Right kidney (tissue), 1 donor: ENCODE data around the gene PKNOX1.
"Not testable (repeated sequence)": the region's sequence is repeated elsewhere in the genome, so short reads cannot be mapped to it uniquely, and the experiment has no call there.

Experiments
- DNase-seq: peaks from one replicate; pipeline ENCODE4 v3.0.0-alpha.2; 2016

The PKNOX1 gene

DNA sequence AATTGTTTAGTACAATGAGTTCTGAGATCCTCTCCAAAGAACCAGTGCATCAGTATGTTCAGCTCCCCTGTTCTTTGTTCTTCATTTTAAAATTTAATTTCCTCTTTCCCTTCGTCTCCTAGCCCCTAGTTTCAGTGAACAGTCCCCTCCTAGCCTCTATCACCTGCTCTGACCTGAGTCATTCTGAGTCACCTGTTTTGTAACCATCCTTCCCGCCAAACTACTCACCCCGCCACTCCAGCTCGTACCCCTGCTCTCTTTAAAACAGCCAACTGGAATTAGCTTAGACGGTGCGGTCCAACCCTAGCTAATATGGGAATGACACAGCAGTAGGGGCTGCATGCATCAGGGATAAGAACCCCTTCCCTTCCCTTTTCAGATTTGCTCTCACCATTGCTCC, 32.1 kb upstream of the PKNOX1 start:
- DNase-seq: no peak

DNA sequence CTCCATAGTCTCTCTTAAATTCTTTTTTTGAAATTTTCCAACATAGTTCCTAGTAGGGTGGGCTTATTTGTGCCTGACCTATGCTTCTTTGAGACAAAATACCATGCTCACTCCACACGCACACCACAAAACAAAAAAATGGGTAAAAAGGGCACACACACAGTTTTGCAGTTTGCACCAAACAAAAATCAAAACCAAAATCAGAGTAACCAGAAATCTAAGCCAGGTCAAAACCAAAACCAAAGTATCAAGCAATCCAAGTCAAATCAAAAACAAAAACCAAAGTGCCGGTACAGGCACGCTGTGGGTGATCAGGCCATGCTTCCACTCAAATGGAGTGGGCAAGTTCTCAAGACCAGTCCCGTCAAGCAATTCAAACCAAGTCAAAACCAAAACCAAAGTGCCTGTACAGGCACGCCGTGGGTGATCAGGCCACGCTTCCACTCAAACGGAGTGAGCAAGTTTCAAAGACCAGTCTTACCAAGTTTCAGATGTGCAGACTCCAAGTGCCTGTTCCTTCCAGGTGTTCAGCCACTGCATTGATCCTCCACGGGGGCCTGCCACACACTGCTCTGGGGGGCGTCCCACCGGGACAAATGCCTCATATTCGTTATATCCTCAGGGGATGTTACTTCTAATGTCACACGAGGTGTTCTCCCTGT, 25.1 kb upstream of the PKNOX1 start:
- not testable (repeated sequence) for DNase-seq

DNA sequence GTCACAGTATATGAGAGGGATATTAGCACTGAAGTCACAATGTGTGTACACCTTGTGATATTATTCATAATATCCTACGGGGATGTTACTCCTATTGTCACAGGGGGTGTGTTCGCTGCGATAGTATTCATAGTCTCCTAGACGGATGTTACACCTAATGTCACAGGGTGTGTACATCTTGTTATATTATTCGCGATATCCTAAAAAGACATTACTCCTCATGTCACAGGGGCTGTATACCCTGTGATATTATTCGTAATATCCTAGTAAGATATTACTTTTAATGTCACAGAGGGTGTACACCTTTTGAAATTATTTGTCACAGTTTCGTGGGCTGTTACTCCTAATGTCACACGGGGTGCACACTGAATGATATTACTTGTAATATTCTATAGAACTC, 23.2 kb upstream of the PKNOX1 start:
- DNase-seq: not testable (repeated sequence)

DNA sequence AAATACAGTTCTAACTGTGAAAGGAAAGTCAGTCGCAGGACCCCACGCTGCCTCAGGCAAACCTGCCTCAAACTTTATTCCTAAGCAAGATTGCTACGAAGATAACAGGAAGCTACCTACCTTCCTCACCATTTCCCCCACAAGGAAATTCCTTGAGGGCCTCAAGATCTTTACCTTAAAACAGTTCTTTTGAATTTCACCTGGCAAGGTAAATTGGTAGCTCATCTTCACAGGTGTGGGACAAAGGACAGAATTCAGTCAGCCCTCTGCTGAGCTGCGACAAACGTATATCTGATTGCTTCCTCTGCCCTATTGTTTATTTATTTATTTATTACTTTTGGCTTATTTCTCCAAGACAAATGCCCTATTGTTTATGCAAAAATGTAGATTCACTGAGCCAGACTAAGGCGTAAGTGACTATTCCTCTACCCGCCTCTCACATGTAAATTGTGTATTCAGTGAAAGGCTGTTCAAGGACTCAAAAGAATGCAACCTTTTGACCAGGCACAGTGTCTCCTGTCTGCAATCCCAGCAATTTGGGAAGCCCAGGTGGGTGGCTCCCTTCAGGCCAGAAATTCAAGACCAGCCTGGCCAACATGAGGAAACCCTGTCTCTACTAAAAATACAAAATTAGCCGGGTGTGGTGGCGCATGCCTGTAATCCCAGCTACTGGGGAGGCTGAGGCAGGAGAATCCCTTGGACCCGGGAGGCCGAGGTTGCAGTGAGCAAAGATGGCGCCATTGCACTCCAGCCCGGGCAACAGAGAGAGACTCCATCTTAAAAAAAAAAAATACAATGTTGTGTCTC, 17.3 kb upstream of the PKNOX1 start:
- DNase-seq: no peak

DNA sequence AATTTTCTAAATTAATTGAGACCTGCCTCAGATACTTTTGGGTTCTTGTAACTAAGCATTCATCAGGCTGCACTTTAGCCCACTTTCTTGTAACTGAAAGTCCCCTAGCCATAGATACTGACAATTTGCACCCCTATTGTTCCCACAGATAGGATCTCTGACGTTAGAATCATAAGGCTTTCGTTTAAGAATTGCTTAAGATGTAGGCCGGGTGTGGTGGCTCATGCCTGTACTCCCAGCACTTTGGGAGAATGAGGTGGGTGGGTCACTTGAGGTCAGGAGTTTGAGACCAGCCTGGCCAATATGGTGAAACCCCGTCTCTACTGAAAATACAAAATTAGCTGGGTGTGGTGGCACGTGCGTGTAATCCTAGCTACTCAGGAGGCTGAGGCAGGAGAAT, 16.2 kb upstream of the PKNOX1 start:
- not testable (repeated sequence) for DNase-seq

DNA sequence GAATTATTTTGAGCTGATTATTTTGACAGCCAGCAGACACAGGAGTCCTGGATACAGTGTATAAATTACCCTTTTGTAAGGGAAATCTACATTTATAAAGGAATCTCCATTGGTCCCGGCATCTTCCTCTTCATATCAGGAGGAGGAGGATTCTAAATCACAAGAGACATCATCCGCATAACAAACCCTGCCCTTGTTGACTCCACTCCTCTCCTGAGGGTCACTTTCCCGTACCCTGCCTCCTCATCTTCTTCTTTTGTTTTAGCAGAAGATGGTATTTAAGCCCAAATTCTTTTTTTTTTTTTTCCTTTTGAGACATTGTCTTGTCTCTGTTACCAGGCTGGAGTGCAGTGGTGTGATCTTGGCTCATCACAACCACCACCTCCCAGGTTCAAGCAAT, 14.6 kb upstream of the PKNOX1 start:
- no peak for DNase-seq

DNA sequence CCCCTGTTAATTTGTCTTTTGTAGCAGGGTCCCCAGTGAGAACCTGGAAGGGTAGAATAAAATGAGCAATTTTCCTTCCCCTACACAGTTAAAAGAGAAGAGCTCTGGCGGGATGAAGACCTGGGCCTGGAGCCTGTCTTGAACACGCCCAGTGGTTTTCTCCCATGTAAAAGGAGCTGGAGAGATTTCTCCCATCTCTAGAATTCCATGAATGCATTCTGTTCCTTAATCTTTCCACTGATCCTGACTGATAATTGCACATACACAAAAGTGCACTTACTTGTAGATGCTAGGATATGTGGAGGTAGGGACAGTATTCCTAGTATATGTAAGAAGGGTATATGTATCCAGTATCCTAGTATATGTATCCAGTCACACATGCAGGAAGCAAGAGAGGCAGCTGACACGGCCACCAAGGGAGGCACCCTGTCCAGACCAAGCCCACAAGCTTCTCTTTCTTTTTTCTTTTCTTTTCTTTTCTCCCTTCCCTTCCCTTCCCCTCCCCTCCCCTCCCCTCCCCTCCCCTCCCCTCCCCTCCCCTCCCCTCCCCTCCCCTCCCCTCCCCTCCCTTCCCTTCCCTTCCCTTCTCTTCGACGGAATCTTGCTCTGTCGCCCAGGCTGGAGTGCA, 11.9 kb upstream of the PKNOX1 start:
- DNase-seq: no peak

DNA sequence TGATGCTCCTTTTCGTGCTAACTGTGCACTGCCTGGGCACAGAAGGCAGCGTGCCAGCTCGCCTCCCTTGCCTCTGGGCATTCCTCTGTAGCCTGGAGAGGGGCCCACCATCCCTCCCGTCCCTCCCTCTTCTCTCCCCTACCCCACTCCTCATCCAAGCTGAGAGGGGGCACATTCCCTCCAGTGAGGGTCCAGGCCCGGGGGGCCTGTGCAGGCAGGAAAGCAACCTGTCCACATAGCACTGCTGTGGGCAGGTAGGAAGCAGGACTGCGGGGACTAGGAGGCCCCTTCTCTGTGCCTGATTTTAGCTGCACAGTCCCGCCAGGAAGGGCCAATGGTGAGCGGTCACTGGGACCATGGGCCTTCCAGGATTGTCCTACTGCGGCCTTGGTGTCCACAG, 10.3 kb upstream of the PKNOX1 start:
- no peak for DNase-seq

DNA sequence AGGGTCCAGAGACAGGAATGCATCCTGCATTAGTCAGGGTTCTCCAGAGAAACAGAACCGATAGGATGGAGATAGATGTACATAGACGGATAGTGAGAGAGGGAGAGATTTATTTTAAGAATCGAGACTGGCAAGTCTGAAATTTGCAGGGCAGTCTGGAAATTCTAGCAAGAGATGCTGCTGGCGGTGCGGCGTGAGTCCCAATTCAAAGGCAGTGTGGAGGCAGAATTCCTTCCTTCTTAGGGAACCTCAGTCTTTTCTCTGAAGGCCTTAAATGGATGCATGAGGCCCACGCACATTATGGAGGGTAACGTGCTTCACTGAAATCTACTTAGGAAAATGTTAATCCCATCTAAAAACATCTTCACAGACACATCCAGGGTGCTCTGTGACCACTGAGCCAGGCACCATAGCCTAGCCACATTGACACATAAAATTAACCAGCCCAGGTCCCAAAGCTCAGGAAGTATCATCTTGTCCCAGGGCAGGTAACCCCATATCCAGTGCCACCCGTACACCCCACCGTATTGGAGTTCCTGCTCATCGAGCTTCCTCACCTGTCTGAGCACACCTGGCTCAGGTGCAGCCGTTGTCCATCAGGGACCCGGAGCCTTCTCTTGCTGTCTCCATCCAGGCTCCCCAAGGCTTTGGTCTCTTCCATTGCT, 9.7 kb upstream of the PKNOX1 start:
- no peak for DNase-seq

DNA sequence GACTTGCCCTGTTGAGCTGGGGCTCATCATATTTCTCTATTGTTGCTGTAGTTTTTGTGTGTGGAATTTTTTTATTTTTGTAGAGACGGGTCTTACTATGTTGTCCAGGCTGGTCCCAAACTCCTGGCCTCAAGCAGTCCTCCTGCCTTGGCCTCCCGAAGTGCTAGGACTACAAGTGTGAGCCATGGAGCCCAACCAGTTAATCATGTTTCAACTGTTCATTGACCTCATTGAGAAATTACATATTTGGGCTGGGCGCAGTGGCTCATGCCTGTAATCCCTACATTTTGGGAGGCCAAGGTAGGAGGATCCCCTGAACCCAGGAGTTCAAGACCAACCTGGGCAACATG, 9.2 kb upstream of the PKNOX1 start:
- no peak for DNase-seq

DNA sequence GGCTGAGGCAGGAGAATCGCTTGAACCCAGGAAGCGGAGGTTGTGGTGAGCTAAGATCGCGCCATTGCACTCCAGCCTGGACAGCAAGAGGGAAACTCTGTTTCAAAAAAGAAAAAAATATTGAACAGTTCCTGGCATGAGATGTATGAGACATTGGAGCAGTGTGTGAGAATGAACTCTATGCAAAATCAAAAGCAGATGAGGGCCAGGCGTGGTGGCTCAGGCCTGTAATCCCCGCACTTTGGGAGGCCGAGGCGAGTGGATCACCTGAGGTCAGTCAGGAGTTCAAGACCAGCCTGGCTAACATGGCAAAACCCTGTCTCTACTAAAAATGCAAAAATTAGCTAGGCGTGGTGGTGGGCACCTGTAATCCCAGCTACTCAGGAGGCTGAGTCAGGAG, 6.7 kb upstream of the PKNOX1 start:
- DNase-seq: not testable (repeated sequence)

DNA sequence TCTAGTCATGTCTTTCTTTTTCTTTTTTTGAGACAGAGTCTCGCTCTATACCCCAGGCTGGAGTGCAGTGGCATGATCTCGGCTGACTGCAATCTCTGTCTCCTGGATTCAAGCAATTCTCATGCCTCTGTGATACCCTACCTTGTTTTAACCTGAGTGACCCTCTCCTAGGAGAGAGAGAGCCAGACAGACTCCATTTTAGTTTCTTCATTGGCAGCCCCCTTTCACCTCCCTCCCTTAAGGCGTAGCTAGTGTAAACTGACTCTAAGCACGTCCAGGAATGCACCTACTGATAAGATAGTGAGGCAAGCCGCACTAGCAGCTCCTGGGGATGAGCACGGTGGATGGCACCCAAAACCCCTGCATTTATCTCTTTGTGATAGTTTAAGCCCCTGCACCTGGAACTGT, 5.2 kb upstream of the PKNOX1 start:
- no peak for DNase-seq

DNA sequence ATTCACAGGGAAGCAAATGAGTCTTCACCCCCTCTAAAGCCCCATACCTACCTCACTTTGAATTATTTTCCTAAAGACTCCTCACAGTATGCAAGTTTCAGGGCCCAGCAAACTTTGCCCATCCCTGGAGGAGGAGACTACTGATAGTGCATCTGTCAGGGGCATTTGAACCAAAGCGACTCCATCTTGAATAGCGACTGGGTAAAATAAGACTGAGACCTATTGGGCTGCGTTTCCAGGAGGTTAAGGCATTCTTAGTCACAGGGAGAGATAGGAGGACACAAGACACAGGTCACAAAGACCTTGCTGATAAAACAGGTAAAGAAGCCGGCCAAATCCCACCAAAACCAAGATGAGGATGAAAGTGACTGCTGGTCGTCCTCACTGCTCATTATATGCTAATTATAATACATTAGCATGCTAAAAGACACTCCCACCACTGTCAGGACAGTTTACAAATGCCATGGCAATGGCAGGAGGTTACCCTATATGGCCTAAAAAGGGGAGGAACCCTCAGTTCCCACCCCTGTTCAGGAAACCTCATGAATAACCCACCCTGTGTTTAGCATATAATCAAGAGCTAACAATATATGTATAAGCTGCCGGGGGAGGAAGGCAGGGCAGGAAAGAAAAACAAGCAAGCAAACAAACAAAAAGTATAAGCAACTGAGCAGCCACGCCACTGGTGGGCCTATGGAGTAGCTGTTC, 3.3 kb upstream of the PKNOX1 start:
- DNase-seq: no peak

DNA sequence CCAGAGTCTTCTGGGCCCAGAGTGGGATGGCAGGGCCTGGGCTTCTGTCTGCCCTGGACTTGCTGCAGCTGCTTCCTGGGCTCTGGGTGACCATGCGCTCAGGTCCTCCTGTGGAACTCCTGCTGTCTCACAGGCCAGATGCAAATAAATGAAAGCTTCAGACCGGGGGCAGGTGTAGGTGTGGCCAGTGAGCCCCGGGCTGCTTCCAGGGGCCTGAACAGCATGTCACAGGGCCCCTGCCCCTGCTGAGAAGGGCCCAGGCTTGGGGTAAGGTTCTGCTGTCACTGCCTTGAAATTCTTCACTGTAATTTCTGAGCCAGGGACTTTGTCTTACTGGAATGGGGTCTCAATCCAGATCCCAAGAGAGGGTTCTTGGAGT, 2.5 kb upstream of the PKNOX1 start:
- DNase-seq: no peak

DNA sequence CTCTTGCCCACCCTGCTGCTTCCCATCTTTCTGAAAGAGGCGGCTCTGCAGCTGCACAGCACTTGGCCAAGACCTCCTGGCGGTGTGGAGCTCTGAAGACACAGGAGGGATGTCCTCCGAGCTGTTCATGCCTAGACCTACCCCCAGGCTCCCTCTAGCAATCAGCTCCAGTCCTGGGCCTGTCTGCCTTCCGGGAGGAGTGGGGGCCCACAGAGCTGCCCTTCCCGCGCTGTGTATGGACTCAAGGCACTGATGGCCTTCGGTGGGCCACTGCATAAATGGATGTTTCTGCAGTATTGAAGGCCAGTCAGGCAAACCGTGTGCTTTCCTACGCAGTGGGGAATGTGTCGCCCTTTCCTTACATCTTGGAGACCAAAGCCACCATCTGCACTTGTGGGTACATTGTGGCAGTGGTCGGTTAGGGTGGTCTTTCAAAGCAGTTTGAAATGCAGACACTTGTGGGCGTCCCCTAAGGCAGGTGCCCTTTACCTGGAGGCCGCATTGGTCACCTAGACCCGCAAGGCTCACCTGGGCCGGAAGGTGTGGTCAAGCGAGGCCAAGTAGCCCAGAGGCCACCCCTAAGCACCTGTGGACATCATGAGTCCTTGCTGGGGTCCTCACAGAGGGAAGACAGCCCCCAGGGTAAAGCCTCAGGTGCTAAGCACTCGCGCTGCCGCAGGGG, 912 bp upstream of the PKNOX1 start:
- DNase-seq: no peak

DNA sequence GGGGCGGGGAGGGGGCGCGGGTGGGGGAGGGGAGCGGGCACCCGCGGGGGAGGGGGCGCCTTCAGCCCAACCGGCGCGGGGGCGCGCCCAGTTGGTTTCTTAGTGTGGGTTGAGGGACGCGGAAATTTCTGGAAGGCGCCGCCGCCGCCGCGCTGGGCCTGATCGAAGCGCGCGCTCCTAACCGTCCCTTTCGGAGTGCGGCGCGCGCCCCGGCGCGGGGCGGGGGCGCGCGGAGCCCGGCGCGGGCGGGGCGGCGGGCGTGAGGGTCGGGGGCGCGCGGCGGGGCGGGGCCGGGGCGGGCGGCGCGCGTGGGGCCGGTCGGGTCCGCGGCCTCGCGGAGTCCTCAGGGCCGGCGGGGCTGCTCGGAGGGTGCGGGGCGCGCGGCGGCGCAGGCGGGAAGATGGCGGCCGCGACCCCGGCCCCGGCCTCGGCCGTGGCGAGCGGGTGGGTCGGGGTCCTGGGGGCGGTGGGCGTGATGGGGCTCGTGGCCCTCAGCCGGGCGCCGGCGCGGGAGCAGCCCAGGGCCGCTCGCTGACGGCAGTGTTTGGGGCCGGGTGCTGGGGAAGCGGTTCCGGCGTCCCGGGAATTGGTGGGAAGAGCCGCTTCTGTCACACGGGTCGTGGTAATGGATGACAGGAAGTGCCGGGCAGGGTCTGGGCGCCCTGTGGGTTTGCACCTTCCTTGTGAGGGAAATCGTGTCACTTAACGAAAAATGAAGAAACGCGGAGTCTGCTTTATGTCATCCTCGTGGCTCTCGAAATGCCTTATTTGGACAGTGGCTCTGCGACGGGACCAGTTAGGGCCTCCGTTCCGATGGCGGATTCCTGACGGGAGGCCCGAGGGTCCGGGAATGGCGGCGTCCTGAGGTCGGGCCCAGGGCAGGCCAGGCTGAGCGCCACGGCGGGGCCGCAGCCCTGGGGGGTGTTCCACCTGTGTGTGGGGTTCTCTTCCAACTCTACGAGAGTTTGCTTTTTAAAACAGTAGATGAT, 764 bp downstream of the PKNOX1 start:
- DNase-seq: peak; percentile 81

DNA sequence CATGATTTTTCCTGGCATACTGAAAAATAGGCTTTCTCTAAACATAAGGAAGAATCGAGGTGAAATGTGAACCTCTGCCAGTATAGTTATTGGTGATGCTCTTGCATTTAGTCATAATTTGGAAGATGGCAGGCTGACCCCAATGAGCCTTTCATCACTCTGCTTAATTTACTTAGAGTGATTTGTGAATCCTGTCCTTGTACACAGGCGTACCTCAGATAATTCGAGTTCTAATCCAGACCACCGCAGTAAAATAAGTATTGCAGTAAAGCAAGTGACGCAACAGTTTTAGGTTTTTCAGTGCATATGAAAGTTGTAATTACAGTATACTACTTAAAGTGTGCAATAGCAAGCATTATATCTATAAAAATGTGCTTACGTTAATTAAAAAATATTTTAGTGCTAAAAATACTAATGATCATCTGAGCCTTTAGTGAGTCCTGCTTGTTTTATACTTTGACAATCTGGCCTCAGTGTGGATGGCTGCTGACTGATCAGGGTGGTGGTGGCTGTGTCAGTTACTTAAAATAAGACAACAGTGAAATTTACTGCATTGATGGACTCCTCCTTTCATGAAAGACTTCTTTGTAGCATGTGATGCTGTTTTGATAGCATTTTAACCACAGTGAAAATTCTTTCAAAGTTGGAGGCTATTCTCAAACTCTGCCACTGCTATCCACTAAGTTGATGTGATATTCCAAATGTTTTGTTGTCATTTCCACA, 1.7 kb downstream of the PKNOX1 start:
- no peak for DNase-seq

DNA sequence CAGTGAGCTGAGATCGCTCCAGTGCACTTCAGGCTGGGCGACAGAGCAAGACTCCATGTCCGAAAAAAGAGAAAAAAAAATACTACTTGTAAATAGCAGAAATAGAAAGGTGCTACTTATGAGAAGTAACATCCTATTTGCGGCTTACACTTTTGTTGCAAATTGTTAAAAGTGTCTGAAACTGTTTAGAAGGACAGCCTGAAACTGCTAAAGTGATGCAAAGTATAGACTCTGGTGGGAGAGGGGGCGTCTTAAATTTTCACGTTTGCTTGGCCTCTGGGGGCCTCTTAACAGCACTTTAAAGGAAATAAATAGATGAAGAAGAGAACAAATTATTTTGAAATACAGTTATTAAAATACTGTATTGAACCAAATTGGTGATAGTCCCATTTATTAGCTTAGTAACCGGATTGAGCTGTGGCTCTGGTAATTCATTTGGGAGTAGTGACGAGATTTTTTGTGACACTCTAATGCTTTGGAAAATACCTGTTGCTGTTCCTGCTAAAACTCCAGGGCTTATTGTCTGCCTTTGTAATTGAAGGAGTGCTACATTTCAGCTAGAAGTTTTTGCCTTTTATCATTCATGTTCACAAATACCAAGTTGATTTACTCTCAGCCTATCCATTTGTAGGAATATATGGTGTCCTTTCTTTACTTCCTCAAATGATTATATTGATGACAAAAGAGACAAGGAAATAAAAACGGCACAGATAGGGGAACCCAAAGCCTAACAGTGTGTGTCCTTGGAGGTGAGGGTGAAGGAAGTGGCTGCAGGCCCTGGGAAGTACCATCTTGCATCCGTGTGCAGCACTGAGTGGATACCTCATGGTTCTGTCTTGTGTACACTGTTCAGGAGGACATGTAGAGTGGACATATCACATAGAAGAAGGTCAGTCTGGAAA, 6.2 kb downstream of the PKNOX1 start:
- DNase-seq: no peak

DNA sequence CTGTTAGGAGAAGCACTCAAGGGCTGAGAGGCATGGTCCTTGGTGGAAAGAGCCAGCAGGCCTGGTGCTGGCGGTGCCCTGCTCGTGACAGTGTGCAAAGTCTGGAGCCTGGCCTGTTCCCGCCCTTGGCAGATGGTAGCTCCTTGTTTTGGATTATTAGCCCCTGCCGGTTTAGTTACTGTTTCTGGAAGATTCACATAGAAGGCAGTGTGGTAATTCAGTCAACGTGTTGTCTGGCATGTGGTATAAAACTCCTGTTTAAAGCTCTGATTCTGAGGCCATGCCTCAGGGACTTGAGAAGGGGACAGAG, 6.8 kb downstream of the PKNOX1 start:
- DNase-seq: no peak
